OCI-LY1 (cell line): ENCODE data around the gene GPR26.

Experiments used
- H2AFZ ChIP-seq: fragments of 200-600 bp; sonication (generic), shearing (Covaris generic); 2 replicates; pipeline ENCODE4 v1.6.0; 2014; ENCODE audit warnings: antibody characterized with exemption, mild to moderate bottlenecking, low read length
- H3F3A ChIP-seq: fragments of 200-600 bp; sonication (generic), shearing (Covaris generic); 2 replicates; pipeline ENCODE4 v1.6.0; 2014; ENCODE audit warnings: mild to moderate bottlenecking, antibody characterized with exemption, low read length, moderate library complexity; ENCODE audit not compliant: insufficient read depth
- H3K27ac ChIP-seq: fragments of 200-600 bp; sonication (generic); 2 replicates; pipeline ENCODE4 v1.5.1; 2014; ENCODE audit warnings: low read length, mixed run types, mild to moderate bottlenecking, low read depth; ENCODE audit not compliant: poor library complexity, severe bottlenecking
- H3K27me3 ChIP-seq: fragments of 200-600 bp; sonication (generic); 2 replicates; pipeline ENCODE4 v1.6.0; 2014; ENCODE audit warnings: antibody characterized with exemption, mild to moderate bottlenecking, low read length, moderate library complexity; ENCODE audit not compliant: insufficient read depth
- H3K36me3 ChIP-seq: fragments of 200-600 bp; sonication (generic); 2 replicates; pipeline ENCODE4 v1.6.1; 2014; ENCODE audit warnings: mild to moderate bottlenecking, antibody characterized with exemption, low read length, moderate library complexity, mixed read lengths; ENCODE audit not compliant: insufficient read depth
- H3K4me1 ChIP-seq: fragments of 200-600 bp; sonication (generic); 2 replicates; pipeline ENCODE4 v1.5.1; 2014; ENCODE audit warnings: mild to moderate bottlenecking, low read length, moderate library complexity; ENCODE audit not compliant: insufficient read depth, severe bottlenecking
- H3K4me2 ChIP-seq: fragments of 200-600 bp; sonication (generic), shearing (Covaris generic); 2 replicates; pipeline ENCODE4 v1.6.1; 2014; ENCODE audit warnings: low read length
- H3K4me3 ChIP-seq: fragments of 200-600 bp; sonication (generic); 2 replicates; pipeline ENCODE4 v1.5.1; 2014; ENCODE audit warnings: low read length, low read depth, mild to moderate bottlenecking, mixed read lengths; ENCODE audit not compliant: poor library complexity, severe bottlenecking
- H3K79me2 ChIP-seq: fragments of 200-600 bp; shearing (Covaris generic); 2 replicates; pipeline ENCODE4 v1.6.1; 2016; ENCODE audit warnings: mixed run types, low read length, mixed read lengths; ENCODE audit not compliant: insufficient read depth
- H3K9ac ChIP-seq: fragments of 200-600 bp; sonication (generic), shearing (Covaris generic); 2 replicates; pipeline ENCODE4 v1.6.1; 2014; ENCODE audit warnings: mild to moderate bottlenecking, low read length, mixed read lengths
- H3K9me2 ChIP-seq: fragments of 200-600 bp; sonication (generic), shearing (Covaris generic); 2 replicates; pipeline ENCODE4 v1.6.1; 2014; ENCODE audit warnings: low read depth, mild to moderate bottlenecking, low read length, mixed read lengths
- H3K9me3 ChIP-seq: fragments of 200-600 bp; shearing (Covaris generic); 2 replicates; pipeline ENCODE4 v1.6.1; 2014; ENCODE audit warnings: low read length, mixed read lengths
- H4K20me1 ChIP-seq: fragments of 200-600 bp; sonication (generic), shearing (Covaris generic); 2 replicates; pipeline ENCODE4 v1.6.0; 2016; ENCODE audit warnings: mild to moderate bottlenecking, low read length; ENCODE audit not compliant: insufficient read depth
- EZH2 ChIP-seq: fragments of 200-600 bp; sonication (generic), shearing (Covaris generic); IDR thresholded peaks from 2 replicates; pipeline ENCODE4 v1.8.0; 2017; ENCODE audit warnings: borderline replicate concordance, mixed run types, mild to moderate bottlenecking, antibody characterized with exemption, low read length, moderate library complexity, mixed read lengths
- TF ChIP-seq, protein P1 (sequence below): fragments of 200-600 bp; sonication (generic), shearing (Covaris generic); IDR thresholded peaks from 2 replicates; pipeline ENCODE4 v1.5.1; 2017; ENCODE audit warnings: mild to moderate bottlenecking, antibody characterized with exemption, low read length, moderate library complexity, mixed read lengths

The GPR26 gene

DNA sequence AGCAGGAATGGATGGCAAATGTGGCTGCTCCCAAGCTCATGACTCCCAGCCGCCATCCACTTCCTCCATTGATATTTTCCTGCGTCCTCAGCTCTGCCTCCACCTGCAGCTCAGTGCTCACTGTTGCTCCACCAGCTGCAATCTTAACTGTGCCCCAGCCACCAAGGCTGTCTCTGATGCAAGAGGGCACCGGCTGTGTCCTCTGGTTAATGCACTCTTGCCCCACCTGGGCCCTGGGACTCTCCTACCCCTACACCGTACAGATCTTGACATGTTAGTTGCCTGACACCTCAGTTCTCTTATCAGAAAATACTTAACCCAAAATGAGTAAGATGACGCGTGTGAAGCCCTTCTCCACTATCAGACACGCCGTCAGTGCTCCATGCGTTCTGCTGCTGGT lies 45.5 kb upstream of the GPR26 start:
- no peak overlapping the region for H3K4me2 ChIP-seq
- TF ChIP-seq, protein P1, sequence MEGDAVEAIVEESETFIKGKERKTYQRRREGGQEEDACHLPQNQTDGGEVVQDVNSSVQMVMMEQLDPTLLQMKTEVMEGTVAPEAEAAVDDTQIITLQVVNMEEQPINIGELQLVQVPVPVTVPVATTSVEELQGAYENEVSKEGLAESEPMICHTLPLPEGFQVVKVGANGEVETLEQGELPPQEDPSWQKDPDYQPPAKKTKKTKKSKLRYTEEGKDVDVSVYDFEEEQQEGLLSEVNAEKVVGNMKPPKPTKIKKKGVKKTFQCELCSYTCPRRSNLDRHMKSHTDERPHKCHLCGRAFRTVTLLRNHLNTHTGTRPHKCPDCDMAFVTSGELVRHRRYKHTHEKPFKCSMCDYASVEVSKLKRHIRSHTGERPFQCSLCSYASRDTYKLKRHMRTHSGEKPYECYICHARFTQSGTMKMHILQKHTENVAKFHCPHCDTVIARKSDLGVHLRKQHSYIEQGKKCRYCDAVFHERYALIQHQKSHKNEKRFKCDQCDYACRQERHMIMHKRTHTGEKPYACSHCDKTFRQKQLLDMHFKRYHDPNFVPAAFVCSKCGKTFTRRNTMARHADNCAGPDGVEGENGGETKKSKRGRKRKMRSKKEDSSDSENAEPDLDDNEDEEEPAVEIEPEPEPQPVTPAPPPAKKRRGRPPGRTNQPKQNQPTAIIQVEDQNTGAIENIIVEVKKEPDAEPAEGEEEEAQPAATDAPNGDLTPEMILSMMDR, result no peak
- no peak for TF ChIP-seq EZH2
- H3K36me3 ChIP-seq, result no peaks in the 10 kb centered on the region
- H4K20me1 ChIP-seq, result no peaks in the 10 kb centered on the region
- H3K9me3 ChIP-seq, result no peaks in the 10 kb centered on the region
- H3K79me2 ChIP-seq, result no peaks in the 10 kb centered on the region
- no peaks in the 10 kb centered on the region for H3K4me1 ChIP-seq
- H3K4me3 ChIP-seq, result no peak overlapping the region
- H3K9ac ChIP-seq, result no peak overlapping the region
- H3F3A ChIP-seq, result no peaks in the 10 kb centered on the region
- H3K27me3 ChIP-seq, result no peaks in the 10 kb centered on the region
- H3K9me2 ChIP-seq, result no peaks in the 10 kb centered on the region
- H3K27ac ChIP-seq, result no peak overlapping the region
- no peak overlapping the region for H2AFZ ChIP-seq

DNA sequence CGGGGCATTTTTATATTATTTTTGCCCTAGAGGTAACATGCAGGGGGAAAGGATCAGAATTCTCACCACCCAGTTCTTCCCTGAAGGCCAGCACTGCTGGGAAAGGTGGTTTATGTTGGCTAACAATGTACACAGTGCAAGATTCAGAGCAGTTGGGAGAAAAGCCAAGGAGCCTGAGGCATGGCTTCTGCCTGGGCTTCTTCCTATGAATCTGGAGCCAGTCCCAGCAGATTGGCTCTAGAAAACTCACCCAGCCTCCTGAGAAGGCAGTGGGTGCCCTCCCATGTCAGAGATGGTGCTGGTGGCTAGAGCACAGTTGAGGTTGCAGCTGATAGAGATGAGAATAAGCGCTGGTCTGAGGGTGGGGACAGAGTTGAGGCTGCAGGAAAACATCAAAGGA lies 44.7 kb upstream of the GPR26 start:
- H3K9ac ChIP-seq, result no peak overlapping the region
- H3K9me2 ChIP-seq, result no peaks in the 10 kb centered on the region
- no peak overlapping the region for H2AFZ ChIP-seq
- H3K4me2 ChIP-seq, result no peak overlapping the region
- H3F3A ChIP-seq, result no peaks in the 10 kb centered on the region
- H3K27ac ChIP-seq, result no peak overlapping the region
- H3K9me3 ChIP-seq, result no peaks in the 10 kb centered on the region
- TF ChIP-seq, protein P1, result no peak
- TF ChIP-seq EZH2, result no peak
- no peaks in the 10 kb centered on the region for H4K20me1 ChIP-seq
- H3K4me1 ChIP-seq, result no peaks in the 10 kb centered on the region
- H3K79me2 ChIP-seq, result no peaks in the 10 kb centered on the region
- H3K36me3 ChIP-seq, result no peaks in the 10 kb centered on the region
- H3K27me3 ChIP-seq, result no peaks in the 10 kb centered on the region
- no peak overlapping the region for H3K4me3 ChIP-seq

DNA sequence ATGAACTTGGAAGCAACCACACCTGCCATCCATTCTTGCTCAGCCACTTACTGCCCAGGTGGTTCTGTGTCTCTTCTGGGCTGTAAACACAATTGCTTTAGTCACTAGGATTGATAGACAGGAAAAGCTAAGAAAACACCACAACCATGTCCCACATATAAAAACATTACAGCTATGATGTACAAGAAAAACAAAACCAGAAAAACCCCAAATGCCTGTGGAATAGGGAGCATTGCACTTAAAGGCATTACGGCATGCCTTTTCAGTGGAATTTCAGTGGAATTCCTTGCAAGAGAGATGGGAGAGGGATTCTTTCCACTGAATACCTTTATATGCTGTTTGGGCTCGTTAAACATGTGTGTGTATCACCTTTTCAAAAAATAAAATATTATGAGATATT lies 44.2 kb upstream of the GPR26 start:
- Histone ChIP-seq H3K9me3 (no peaks in the 10 kb centered on the region), H2AFZ (no peak overlapping the region), H3F3A (no peaks in the 10 kb centered on the region), H3K4me2 (no peak overlapping the region), H3K4me3 (no peak overlapping the region), H3K27me3 (no peaks in the 10 kb centered on the region), H3K36me3 (no peaks in the 10 kb centered on the region), H3K9ac (no peak overlapping the region), H3K9me2 (no peaks in the 10 kb centered on the region), H3K79me2 (no peaks in the 10 kb centered on the region), H3K4me1 (no peaks in the 10 kb centered on the region), H3K27ac (no peak overlapping the region), H4K20me1 (no peaks in the 10 kb centered on the region)
- TF ChIP-seq EZH2, result no peak
- TF ChIP-seq, protein P1, result no peak
